Panc1 (cell line): ENCODE results near the gene ZKSCAN1. TPM values are rescaled to one million over a fixed set of nuclear protein-coding genes. Genes with fewer than 3 reads are reported as not detected.

ENCODE experiments used
- ATAC-seq: fragments of 200-7000 bp; cut with Tn5 transposase; 2 replicates; pipeline ENCODE4 v1.9.1; 2020; ENCODE audit warnings: mild to moderate bottlenecking, moderate library complexity
- BruUV-seq: library from RNA; stranded (reverse); fragments of 400-500 nt; replicated peaks from 2 replicates; lab custom pipeline; 2021; lab: Mats Ljungman, UMichigan
- CTCF ChIA-PET: fragments of 300-600 bp; sonication (Branson Sonifier 250); formaldehyde crosslinking; loops from one replicate; lab custom pipeline; 2022; ENCODE audit warnings: antibody characterized with exemption; lab: Charles Lee
- POLR2A ChIA-PET: fragments of 300-600 bp; sonication (Branson Sonifier 250); formaldehyde crosslinking; loops from one replicate; lab custom pipeline; 2022; ENCODE audit warnings: antibody characterized with exemption; lab: Charles Lee
- DNase-seq: peaks from one replicate; pipeline ENCODE4 v3.0.0-alpha.2; 2010; ENCODE audit warnings: low read depth, low spot score
- H3K27ac ChIP-seq: 2 replicates; pipeline ENCODE4 v1.5.1; 2011; ENCODE audit warnings: mild to moderate bottlenecking, low read length, inconsistent platforms
- H3K27me3 ChIP-seq: fragments of 200-500 bp; sonication (Bioruptor generic); 2 replicates; pipeline ENCODE4 v1.6.0; 2014; ENCODE audit warnings: low read length, inconsistent platforms; ENCODE audit not compliant: control insufficient read depth, insufficient read depth
- H3K36me3 ChIP-seq: fragments of 200-500 bp; sonication (Bioruptor generic); 2 replicates; pipeline ENCODE4 v1.5.1; 2014; ENCODE audit warnings: inconsistent platforms, mild to moderate bottlenecking, low read length, moderate library complexity; ENCODE audit not compliant: control insufficient read depth, insufficient read depth
- H3K4me1 ChIP-seq: 2 replicates; pipeline ENCODE4 v1.5.1; 2011; ENCODE audit warnings: inconsistent platforms, mild to moderate bottlenecking, low read length, moderate library complexity; ENCODE audit not compliant: control insufficient read depth, insufficient read depth
- H3K4me3 ChIP-seq, 2 experiments: 2 replicates each; pipeline ENCODE4 v1.5.1; 2011 to 2012; ENCODE audit warnings: low read depth in 2 of 2, low read length in 2 of 2, mild to moderate bottlenecking in 2 of 2, inconsistent platforms in 1 of 2, moderate library complexity in 1 of 2
- H3K9me3 ChIP-seq: fragments of 200-500 bp; sonication (Bioruptor generic); 2 replicates; pipeline ENCODE4 v1.5.1; 2014; ENCODE audit warnings: low read depth, mild to moderate bottlenecking, inconsistent platforms, low read length, moderate library complexity; ENCODE audit not compliant: control insufficient read depth, insufficient read depth
- CTCF ChIP-seq: fragments of 450-650 bp; IDR thresholded peaks from 2 replicates; pipeline ENCODE4 v1.5.1; 2017; ENCODE audit warnings: mild to moderate bottlenecking
- REST ChIP-seq, 2 experiments: IDR thresholded peaks; 2 replicates each; pipeline ENCODE4 v1.6.1; 2011 to 2012; ENCODE audit warnings: low read depth in 2 of 2, control low read depth in 1 of 2, low read length in 1 of 2, mild to moderate bottlenecking in 1 of 2, moderate library complexity in 1 of 2; ENCODE audit not compliant: insufficient read depth in 1 of 2
- SIN3A ChIP-seq: IDR thresholded peaks from 2 replicates; pipeline ENCODE4 v1.6.1; 2012; ENCODE audit warnings: low read depth, mild to moderate bottlenecking, low read length, moderate library complexity, borderline replicate concordance; ENCODE audit not compliant: insufficient read depth
- in situ Hi-C: cut with HindIII; loops from 2 replicates; pipeline ENCODE4 v1.10.0; 2016; ENCODE audit warnings: low sequenced_read_pairs, low pct_unique_long_range_greater_than_20kb
- intact Hi-C: fragments of 100-400 bp; cut with micrococcal nuclease; formaldehyde crosslinking; loops from one replicate; pipeline ENCODE4 v1.10.0; 2022; ENCODE audit not compliant: unreplicated experiment
- total RNA-seq: library from RNA; stranded (reverse); gene quantifications from one replicate; pipeline ENCODE4 v1.2.1, GENCODE V29; 2021; ENCODE audit not compliant: unreplicated experiment

The ZKSCAN1 gene
- total RNA-seq, 1 experiment from 2014 or later, result 55.5 TPM

GRCh38 chr7:100090527-100091410 lies 75.4 kb downstream of the ZKSCAN1 start:
- H3K9me3 ChIP-seq, result no peaks in the 10 kb centered on the region
- POLR2A ChIA-PET, result no interaction called here
- in situ Hi-C loops (no loop called here), intact Hi-C loops (no loop called here)
- TF ChIP-seq SIN3A (no peak), CTCF (no peak), REST (IDR thresholded peaks at IDR 0.05; ENCODE audit: insufficient read depth in 1 of 2, low read depth in 2 of 2, low read length in 1 of 2) (no peak)
- ATAC-seq (no peak), DNase-seq (no peak)
- H3K27ac ChIP-seq, result no peak overlapping the region; the same call in 1 of the 2 replicates
- CTCF ChIA-PET, result no interaction called here
- peaks cover 20% of the 10 kb centered on the region for H3K36me3 ChIP-seq
- TSS peak; percentile 96 for BruUV-seq
- H3K4me1 ChIP-seq, result peaks cover 27% of the 10 kb centered on the region
- no peak overlapping the region for H3K4me3 ChIP-seq
- H3K27me3 ChIP-seq, result no peaks in the 10 kb centered on the region

Other genes starting within 250 kb of the ZKSCAN1 start
- 0.15 TPM for gene CYP3A4, start 231.4 kb upstream of the ZKSCAN1 start, total RNA-seq
- not detected for gene CYP3A43, start 187.6 kb upstream of the ZKSCAN1 start, total RNA-seq
- not detected for gene OR2AE1, start 138.6 kb upstream of the ZKSCAN1 start, total RNA-seq
- gene TRIM4, start 96.1 kb upstream of the ZKSCAN1 start, total RNA-seq, result 28.1 TPM
- not detected for gene GJC3, start 86.0 kb upstream of the ZKSCAN1 start, total RNA-seq
- 0.49 TPM for gene AZGP1, start 39.6 kb upstream of the ZKSCAN1 start, total RNA-seq
- 13.4 TPM for gene ZSCAN21, start 34.2 kb downstream of the ZKSCAN1 start, total RNA-seq
- 32.9 TPM for gene ZNF3, start 66.1 kb downstream of the ZKSCAN1 start, total RNA-seq
- 182 TPM for gene COPS6, start 73.4 kb downstream of the ZKSCAN1 start, total RNA-seq
- gene MCM7, start 85.8 kb downstream of the ZKSCAN1 start, total RNA-seq, result 258 TPM
- 42.6 TPM for gene AP4M1, start 86.0 kb downstream of the ZKSCAN1 start, total RNA-seq
- gene TAF6, start 103.8 kb downstream of the ZKSCAN1 start, total RNA-seq, result 92.3 TPM
- gene CNPY4, start 104.0 kb downstream of the ZKSCAN1 start, total RNA-seq, result 12.6 TPM
- gene MBLAC1, start 111.4 kb downstream of the ZKSCAN1 start, total RNA-seq, result 5.2 TPM
- 224 TPM for gene LAMTOR4, start 133.3 kb downstream of the ZKSCAN1 start, total RNA-seq
- gene TRAPPC14, start 143.1 kb downstream of the ZKSCAN1 start, total RNA-seq, result 33.2 TPM
- 0.98 TPM for gene GAL3ST4, start 153.0 kb downstream of the ZKSCAN1 start, total RNA-seq
- gene GPC2, start 161.8 kb downstream of the ZKSCAN1 start, total RNA-seq, result 7.9 TPM
- 1.7 TPM for gene STAG3, start 162.3 kb downstream of the ZKSCAN1 start, total RNA-seq
- gene PVRIG, start 204.4 kb downstream of the ZKSCAN1 start, total RNA-seq, result not detected